PFSK-1 (cell line): Measurements from ENCODE around the gene LAS1L.

Experiments
- FOXP2 ChIP-seq: optimal IDR thresholded peaks from 2 replicates; pipeline ENCODE3; 2011; ENCODE audit warnings: borderline replicate concordance, control low read depth, inconsistent platforms; ENCODE audit not compliant: insufficient read depth; ENCODE audit errors: extremely low read length, extremely low read depth
- POLR2AphosphoS5 ChIP-seq: IDR thresholded peaks from 2 replicates; pipeline ENCODE4 v1.6.1; 2012; ENCODE audit warnings: low read depth, mild to moderate bottlenecking, control low read depth, low read length, moderate library complexity
- SIN3A ChIP-seq: IDR thresholded peaks from 2 replicates; pipeline ENCODE4 v1.6.1; 2012; ENCODE audit warnings: mild to moderate bottlenecking, low read length, moderate library complexity, borderline replicate concordance; ENCODE audit not compliant: insufficient read depth
- TAF1 ChIP-seq: IDR thresholded peaks from 2 replicates; pipeline ENCODE4 v1.6.1; 2012; ENCODE audit warnings: low read length, control low read depth, borderline replicate concordance; ENCODE audit not compliant: insufficient read depth
- TF ChIP-seq, protein P1 (sequence below), 2 experiments: IDR thresholded peaks; 2 replicates each; pipeline versions ENCODE4 v1.6.1 to v1.8.0; 2011 to 2012; ENCODE audit warnings: low read depth in 2 of 2, low read length in 2 of 2, control low read depth in 1 of 2, inconsistent platforms in 1 of 2, mild to moderate bottlenecking in 1 of 2, moderate library complexity in 1 of 2; ENCODE audit not compliant: insufficient read depth in 1 of 2

The LAS1L gene

DNA sequence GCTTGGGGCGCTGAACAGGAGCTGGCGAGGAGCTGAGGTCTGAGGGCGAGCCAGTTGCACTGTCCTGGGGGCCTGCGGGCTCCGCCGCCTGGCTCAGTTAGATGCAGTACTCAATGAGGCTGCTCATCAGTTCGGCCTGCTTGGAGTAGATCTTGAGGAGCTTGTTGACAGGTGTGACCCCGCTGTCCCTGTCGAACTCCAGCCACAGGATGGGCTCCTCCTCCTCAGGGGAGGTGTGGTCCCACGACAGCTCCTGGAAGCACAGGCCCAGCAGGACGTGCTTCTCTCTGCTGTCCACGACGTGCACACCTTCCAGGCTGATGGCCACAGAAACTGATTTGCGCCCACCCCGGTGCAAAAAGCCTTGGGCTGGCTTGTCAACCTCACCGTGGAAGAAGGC lies 16.5 kb upstream of the LAS1L start:
- TF ChIP-seq TAF1 (no peak), POLR2AphosphoS5 (no peak), SIN3A (no peak), FOXP2 (no peak)
- TF ChIP-seq, protein P1, sequence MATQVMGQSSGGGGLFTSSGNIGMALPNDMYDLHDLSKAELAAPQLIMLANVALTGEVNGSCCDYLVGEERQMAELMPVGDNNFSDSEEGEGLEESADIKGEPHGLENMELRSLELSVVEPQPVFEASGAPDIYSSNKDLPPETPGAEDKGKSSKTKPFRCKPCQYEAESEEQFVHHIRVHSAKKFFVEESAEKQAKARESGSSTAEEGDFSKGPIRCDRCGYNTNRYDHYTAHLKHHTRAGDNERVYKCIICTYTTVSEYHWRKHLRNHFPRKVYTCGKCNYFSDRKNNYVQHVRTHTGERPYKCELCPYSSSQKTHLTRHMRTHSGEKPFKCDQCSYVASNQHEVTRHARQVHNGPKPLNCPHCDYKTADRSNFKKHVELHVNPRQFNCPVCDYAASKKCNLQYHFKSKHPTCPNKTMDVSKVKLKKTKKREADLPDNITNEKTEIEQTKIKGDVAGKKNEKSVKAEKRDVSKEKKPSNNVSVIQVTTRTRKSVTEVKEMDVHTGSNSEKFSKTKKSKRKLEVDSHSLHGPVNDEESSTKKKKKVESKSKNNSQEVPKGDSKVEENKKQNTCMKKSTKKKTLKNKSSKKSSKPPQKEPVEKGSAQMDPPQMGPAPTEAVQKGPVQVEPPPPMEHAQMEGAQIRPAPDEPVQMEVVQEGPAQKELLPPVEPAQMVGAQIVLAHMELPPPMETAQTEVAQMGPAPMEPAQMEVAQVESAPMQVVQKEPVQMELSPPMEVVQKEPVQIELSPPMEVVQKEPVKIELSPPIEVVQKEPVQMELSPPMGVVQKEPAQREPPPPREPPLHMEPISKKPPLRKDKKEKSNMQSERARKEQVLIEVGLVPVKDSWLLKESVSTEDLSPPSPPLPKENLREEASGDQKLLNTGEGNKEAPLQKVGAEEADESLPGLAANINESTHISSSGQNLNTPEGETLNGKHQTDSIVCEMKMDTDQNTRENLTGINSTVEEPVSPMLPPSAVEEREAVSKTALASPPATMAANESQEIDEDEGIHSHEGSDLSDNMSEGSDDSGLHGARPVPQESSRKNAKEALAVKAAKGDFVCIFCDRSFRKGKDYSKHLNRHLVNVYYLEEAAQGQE (IDR thresholded peaks at IDR 0.05; ENCODE audit: insufficient read depth in 1 of 2, low read depth in 2 of 2, low read length in 2 of 2) = no peak

DNA sequence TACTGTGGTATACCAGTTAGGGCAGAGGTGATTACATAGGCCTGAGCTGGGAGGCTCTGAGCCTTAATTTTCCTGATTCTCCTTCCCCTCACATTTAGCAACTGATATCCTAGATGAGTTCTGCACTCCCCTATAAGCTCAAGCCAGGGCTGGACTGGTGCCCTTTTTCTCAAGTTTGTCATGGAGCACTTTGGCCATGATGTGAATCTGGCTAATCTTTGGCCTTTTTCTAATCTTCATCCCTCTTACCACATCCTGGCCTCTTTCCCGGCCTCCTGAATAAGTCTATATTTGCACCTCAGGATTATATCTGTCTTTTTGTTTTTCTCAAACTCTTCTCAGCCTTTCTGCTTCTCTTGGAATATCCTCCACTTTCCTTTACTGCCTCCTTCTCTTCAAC lies 10.9 kb upstream of the LAS1L start:
- TF ChIP-seq FOXP2 (no peak), POLR2AphosphoS5 (no peak), TAF1 (no peak)

DNA sequence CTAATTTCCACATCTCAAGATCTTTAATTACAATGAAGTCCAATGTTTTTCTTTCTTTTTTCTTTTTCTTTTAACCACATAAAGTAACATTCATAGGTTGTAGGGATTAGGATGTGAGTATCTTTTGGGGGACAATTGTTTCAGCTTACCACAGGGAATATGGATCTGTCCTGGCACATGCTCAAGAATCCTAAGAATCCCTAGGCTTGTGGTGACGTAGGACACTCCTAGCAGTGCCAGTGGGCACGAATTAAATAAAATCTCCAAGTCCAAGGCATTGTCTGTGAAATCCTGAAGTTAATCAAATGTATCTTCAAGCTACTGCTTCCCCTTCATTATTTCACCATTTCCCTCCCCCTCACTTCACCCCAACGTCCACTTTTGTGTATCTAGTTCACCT lies 2.6 kb upstream of the LAS1L start:
- TF ChIP-seq FOXP2 = no peak
- TF ChIP-seq, protein P1 (IDR thresholded peaks at IDR 0.05; ENCODE audit: insufficient read depth in 1 of 2, low read depth in 2 of 2, low read length in 2 of 2) = no peak
- no peak for TF ChIP-seq POLR2AphosphoS5
- no peak for TF ChIP-seq SIN3A

DNA sequence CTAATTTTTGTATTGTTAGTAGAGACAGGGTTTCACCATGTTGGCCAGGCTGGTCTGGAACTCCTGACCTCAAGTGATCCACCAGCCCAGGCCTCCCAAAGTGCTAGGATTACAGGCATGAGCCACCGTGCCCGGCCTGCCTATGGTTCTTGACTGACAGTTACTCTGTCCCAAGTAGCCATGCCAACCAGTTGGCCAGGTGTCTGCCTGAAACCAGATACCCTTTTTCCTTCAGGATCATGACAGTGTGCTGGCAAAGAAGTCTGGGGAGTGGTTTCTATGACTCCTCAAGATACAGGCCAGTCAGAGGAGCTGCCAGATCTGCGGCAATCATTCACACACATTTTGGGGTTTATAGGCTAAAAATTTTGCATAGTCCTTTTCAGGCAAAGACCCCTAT lies 1.7 kb upstream of the LAS1L start:
- TF ChIP-seq SIN3A (no peak), TAF1 (no peak), FOXP2 (no peak), POLR2AphosphoS5 (no peak)
- TF ChIP-seq, protein P1 (IDR thresholded peaks at IDR 0.05; ENCODE audit: insufficient read depth in 1 of 2, low read depth in 2 of 2, low read length in 2 of 2) = no peak

DNA sequence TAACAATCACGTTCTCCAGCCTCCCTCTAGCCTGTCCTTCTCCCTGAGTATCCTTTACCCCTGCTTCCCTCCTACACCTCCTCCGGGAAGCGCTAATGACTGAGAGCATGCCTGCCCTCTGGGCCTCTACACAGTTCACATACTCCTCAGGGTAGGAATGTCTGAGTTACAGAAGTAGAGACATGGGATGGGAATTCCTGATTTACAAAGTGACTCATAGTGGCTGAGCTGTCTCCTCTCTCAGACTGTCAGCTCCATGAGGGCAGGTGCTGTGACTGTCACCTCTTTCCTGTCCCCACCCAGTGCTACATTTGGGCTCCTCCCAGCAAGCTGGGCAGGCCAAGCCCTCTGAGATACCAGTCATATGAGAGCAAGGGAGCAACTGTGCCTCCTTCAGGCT lies 2.6 kb downstream of the LAS1L start:
- TF ChIP-seq, protein P1 (IDR thresholded peaks at IDR 0.05; ENCODE audit: insufficient read depth in 1 of 2, low read depth in 2 of 2, low read length in 2 of 2) = no peak
